ENCODE data around the gene ARHGEF28.

DNA sequence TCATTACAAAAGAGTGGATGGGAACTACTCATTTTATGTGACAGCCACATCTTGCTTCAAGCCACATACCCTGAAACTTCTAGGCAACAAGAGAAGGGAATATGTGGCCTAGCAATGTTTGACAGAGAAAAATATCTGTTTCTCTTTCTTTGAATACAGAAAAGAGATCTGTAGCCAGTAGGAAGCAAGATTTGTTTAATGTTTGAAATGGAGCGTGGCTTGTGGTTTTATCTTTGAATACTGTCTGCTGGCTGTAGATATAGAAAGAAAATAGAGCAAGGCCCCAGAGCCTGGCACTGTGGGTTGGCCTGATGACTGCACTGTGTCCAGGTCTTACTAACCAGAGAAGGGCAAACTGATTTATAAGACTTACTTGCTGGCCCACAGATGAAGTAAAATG is 133.8 kb downstream of the ARHGEF28 start:
- TF ChIP-seq ARNTL (CRISPR knock-in tag; IDR thresholded peaks at IDR 0.05; ENCODE audit: borderline replicate concordance, low read depth), result no peak
- TF ChIP-seq ZFP30 (CRISPR knock-in tag; IDR thresholded peaks at IDR 0.05), result no peak
- no peak for TF ChIP-seq ZNF70 (CRISPR knock-in tag; IDR thresholded peaks at IDR 0.05)
- TF ChIP-seq, protein P1, sequence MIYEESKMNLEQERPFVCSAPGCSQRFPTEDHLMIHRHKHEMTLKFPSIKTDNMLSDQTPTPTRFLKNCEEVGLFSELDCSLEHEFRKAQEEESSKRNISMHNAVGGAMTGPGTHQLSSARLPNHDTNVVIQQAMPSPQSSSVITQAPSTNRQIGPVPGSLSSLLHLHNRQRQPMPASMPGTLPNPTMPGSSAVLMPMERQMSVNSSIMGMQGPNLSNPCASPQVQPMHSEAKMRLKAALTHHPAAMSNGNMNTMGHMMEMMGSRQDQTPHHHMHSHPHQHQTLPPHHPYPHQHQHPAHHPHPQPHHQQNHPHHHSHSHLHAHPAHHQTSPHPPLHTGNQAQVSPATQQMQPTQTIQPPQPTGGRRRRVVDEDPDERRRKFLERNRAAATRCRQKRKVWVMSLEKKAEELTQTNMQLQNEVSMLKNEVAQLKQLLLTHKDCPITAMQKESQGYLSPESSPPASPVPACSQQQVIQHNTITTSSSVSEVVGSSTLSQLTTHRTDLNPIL (CRISPR knock-in tag; IDR thresholded peaks at IDR 0.05; ENCODE audit: low read depth), result no peak
- TF ChIP-seq, protein P2, sequence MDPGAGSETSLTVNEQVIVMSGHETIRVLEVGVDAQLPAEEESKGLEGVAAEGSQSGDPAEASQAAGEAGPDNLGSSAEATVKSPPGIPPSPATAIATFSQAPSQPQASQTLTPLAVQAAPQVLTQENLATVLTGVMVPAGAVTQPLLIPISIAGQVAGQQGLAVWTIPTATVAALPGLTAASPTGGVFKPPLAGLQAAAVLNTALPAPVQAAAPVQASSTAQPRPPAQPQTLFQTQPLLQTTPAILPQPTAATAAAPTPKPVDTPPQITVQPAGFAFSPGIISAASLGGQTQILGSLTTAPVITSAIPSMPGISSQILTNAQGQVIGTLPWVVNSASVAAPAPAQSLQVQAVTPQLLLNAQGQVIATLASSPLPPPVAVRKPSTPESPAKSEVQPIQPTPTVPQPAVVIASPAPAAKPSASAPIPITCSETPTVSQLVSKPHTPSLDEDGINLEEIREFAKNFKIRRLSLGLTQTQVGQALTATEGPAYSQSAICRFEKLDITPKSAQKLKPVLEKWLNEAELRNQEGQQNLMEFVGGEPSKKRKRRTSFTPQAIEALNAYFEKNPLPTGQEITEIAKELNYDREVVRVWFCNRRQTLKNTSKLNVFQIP (CRISPR knock-in tag; IDR thresholded peaks at IDR 0.05; ENCODE audit: borderline replicate concordance, low read depth), result no peak
- TF ChIP-seq, protein P3, sequence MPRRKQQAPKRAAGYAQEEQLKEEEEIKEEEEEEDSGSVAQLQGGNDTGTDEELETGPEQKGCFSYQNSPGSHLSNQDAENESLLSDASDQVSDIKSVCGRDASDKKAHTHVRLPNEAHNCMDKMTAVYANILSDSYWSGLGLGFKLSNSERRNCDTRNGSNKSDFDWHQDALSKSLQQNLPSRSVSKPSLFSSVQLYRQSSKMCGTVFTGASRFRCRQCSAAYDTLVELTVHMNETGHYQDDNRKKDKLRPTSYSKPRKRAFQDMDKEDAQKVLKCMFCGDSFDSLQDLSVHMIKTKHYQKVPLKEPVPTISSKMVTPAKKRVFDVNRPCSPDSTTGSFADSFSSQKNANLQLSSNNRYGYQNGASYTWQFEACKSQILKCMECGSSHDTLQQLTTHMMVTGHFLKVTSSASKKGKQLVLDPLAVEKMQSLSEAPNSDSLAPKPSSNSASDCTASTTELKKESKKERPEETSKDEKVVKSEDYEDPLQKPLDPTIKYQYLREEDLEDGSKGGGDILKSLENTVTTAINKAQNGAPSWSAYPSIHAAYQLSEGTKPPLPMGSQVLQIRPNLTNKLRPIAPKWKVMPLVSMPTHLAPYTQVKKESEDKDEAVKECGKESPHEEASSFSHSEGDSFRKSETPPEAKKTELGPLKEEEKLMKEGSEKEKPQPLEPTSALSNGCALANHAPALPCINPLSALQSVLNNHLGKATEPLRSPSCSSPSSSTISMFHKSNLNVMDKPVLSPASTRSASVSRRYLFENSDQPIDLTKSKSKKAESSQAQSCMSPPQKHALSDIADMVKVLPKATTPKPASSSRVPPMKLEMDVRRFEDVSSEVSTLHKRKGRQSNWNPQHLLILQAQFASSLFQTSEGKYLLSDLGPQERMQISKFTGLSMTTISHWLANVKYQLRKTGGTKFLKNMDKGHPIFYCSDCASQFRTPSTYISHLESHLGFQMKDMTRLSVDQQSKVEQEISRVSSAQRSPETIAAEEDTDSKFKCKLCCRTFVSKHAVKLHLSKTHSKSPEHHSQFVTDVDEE (CRISPR knock-in tag; IDR thresholded peaks at IDR 0.05), result no peak
- TF ChIP-seq SNAI2 (CRISPR knock-in tag; IDR thresholded peaks at IDR 0.05), result no peak
- TF ChIP-seq BACH2 (CRISPR knock-in tag; IDR thresholded peaks at IDR 0.05; ENCODE audit: borderline replicate concordance), result no peak
- TF ChIP-seq OSR1 (CRISPR knock-in tag; IDR thresholded peaks at IDR 0.05), result no peak
